NCI-H2081 (cell line): ENCODE results near the gene RAI14.
"Not testable (repeated sequence)": the region's sequence is repeated elsewhere in the genome, so short reads cannot be mapped to it uniquely, and the experiment has no call there.

ENCODE experiments used
- DNase-seq, 2 experiments: peaks; one replicate each; lab custom pipeline; 2025; lab: John Stamatoyannopoulos, UW

Gene RAI14

DNA sequence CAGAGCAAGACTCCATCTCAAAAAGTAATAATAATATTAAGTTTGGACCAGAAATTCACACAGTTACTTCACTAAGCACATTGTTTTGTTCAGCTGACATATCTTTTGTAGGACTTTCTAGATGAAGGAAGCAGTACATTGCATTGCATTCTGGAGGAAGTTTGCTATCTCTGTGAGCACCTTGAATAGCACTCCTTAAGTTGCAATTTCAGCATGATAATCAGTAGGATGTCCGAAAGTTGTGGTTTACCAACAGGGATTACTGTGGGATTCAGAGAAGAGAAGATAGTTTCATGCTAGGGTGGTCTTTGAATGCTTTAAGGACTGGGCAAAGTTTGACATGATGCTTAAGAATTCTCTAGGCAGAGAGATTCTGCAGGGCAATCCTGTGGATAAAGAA lies 164.5 kb downstream of the RAI14 start:
- no peak for DNase-seq

- DNase-seq, result no peak
These were observed 167.0 kb downstream of the RAI14 start for GRCh38 chr5:34822956-34823715.

GRCh38 chr5:34826347-34826746 lies 170.2 kb downstream of the RAI14 start:
- DNase-seq, result no peak

- DNase-seq, result no peak
These were observed 171.7 kb downstream of the RAI14 start for GRCh38 chr5:34827588-34828506.

DNA sequence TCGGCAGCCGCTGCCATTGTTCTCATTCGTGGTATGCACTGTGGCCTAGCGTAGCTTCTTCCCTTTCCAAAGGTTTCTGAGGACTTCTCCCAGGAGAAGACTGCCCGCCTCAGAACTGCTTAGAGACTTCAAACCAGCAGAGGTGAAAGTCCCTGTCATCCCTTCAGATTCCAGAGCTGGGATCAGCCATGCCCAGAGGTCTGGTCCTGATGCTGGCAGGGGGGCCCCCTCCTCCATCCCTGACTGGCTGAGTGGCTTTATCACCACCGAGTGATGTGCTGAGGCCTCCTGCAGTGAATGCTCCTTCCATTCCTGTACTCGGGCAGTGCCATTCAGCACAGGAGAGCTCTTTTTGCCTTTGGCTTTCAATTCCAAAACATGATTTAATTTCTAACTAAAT lies 174.7 kb downstream of the RAI14 start:
- DNase-seq, result not testable (repeated sequence)

GRCh38 chr5:34831303-34831702 lies 175.2 kb downstream of the RAI14 start:
- DNase-seq, result no peak

GRCh38 chr5:34832568-34832967 lies 176.4 kb downstream of the RAI14 start:
- DNase-seq, result no peak

DNA sequence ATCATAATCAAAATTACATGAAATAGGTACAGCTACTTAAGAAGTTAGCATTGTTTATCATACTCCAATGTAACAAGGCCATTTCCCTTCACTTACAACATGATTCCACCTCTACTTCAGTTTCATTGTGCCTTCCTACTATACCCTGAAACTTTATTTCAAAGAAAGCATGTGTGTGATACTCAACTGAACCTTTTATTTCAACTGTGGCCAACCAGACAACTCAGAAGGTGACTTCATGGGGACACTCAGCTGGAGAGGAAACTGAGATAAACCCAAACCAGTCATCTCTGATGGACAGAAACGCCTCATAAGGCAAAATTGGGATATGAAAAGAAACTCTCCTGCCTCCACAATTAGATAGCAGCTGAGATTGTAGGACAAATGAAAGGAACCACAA lies 177.0 kb downstream of the RAI14 start:
- no peak for DNase-seq

- DNase-seq, result no peak
These were observed 178.1 kb downstream of the RAI14 start for GRCh38 chr5:34833976-34834793.

DNA sequence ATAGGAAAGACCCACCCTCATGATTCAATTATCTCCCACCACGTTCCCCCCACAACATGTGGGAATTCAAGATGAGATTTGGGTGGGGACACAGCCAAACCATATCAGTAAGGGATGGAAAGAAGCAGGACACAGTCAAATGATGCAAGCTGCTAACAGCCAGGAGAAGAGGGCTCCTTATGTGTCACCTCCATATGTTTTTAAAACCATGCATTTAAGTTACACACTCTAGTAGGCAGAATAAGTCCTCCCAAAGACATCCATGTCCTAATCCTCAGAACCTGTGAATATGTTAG lies 178.6 kb downstream of the RAI14 start:
- DNase-seq, result no peak

DNA sequence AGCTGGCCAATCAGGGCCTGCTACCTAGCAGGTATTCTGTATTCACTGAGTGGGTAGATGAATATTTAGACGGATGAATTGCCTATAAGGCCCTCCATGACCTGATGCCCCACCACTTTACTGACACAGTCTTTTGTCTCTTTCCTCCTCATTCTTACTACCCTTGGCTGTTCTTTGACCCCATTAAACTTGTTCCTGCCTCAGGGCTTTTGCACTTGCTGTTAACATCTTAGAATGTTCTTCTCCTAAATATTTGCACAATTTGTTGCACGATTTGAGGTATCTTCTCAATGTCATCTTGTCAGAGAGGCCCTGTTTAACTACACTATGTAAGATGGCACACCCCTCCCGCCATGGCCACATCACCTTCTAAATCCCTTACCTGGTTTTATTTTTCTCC lies 179.5 kb downstream of the RAI14 start:
- DNase-seq, result no peak

- DNase-seq, result peak; percentile 99
These were observed 182.9 kb downstream of the RAI14 start, which contains the start of gene TTC23L for GRCh38 chr5:34838785-34839714. Gene TTC23L (plus strand): TSS chr5:34839164. CDS start chr5:34840672, 1,508 bp downstream.

DNA sequence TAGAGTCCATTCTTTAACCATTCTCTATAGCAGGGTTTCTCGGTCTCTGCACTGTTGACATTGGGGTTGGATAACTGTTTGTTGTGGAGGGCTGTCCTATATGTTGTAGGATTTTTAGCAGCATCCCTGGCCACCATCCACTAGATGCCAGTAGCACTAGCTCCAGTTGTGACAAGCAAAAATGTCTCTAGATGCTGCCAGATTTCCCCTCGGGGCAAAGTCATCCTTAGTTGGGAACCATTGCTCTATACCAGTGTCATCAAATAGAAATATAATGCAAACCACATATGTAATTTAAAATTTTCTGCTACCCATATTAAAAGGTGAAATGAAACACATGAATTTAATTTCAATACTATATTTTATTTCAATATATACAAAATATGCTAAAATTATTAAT lies 185.7 kb downstream of the RAI14 start:
- no peak for DNase-seq

DNA sequence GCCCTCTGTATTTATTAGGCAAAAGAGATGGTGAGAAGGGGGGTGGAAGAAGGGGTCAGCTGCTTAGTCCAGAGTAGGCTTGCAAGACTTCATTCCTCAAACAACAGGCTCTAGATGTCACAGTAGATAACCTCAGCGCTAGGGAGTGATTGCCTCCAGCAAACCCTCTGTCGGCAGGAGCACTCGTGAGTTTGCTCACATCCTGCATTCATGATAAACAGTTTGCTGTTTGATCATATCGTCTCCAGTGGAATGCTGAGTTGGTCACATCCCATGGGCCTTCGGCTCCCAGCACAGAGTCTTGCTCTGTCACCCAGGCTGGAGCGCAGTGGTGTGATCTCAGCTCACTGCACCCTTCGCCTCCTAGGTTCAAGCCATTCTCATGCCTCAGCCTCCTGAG lies 186.4 kb downstream of the RAI14 start:
- DNase-seq, result no peak

DNA sequence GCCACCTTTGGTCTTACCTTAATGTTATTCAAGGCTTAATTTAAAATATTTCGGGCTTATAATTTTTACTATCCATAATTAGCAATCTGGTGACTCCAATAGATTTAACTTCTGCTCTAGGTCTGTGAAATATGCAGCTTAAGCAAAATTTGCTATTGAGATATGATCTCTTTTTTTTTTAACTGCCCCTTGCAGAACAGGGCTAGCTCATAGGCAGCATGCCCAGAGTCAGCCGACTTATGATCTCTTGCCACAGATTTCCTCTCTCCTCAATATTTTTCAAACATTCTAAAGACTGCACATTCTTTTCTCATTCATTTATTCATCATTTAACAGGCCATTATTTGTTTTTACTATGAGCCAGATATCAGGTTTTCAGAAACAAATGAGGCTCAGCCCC lies 187.4 kb downstream of the RAI14 start:
- DNase-seq, result no peak

DNA sequence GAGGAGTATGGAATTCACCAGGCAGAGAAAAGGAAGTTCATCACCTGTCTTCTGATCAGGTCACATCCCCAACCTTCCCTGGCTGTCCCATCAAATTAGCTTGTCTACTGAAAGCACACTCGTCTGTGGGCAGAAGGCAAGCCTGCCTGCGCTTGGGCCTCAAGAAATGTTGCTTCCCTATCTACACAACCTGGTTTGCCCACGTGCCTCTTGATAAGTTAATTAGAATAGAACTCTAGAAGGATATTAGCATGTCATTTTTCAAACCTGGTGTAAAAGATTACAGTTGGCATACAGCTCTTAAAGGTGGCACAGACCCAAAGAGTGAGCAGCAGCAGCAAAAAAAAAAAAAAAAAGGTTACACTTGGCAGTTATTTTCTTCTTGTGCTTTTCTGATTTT lies 188.0 kb downstream of the RAI14 start:
- no peak for DNase-seq

DNA sequence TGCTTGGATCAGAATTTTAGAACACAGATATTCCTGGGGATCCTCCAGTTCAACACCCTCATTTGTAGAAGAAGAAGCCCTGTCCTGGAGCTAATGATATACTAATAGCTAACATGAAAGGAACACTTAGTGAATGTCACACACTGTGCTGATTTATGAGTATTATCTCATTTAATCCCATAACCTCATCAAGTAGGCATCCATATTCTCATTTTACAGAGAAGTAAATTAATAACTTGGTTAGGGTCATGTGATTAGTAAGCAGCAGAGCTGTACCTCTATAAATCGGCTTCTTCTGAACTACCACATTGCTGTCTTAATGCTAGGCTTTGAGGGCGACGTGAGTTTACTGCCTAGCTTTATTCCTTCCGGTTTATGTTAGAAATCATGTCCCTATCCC lies 188.9 kb downstream of the RAI14 start:
- no peak for DNase-seq

DNA sequence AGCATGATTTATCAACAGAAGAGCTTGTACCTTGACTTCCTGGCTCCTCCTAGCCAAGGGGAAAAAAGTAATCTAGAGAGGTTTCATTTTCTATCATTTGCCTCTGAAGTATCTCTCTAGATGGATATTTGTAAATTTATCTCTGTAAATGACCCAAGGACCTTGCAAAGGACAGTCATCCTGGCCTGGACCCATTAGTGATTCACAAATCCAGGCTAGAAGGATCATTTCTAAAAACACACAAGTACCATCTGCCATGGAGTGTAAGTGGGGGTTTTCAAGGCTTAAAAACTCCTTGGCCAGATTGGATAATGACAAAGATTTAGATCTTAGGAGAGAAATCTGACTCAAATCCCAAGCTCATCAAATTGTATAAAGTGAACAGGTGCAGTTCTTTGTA lies 190.9 kb downstream of the RAI14 start:
- DNase-seq, result no peak

DNA sequence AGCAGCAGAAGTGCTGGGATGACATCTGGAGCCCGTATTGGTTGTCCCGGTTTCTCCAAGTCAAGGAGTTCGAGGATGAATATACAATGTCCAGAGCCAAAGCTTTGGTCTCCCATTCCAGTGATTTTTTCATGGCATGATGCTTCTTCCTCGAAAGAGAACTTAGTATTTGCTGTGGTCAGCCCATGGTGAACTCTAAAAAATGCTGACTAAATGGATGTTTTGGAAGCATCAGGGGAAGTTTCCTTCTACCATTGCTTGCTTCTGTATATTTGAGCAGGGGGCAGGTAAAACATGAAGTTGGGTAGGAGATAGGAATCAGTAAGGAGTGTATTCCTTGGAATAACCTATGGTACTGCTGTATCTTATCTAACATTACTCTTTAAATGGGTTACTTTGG lies 191.4 kb downstream of the RAI14 start:
- no peak for DNase-seq

DNA sequence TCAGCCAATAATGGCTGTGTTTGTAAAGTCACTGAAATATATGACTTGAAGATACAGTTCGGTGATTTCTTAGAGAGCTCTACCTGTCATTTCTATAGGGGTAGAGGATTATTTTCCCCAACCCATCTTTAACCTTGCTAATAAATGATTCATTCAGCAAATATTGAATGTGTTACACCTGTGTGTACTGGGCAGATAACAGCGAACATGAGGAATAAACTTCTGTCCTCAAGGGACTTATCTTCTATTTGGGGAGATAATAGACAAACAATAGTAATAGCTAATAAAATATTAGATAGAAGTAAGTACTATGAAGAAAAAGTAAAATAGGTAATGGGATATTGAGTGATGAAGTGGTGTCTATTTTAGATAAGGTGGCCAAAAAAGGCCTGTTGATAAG lies 192.1 kb downstream of the RAI14 start:
- no peak for DNase-seq

- no peak for DNase-seq
These were observed 193.1 kb downstream of the RAI14 start for GRCh38 chr5:34849253-34849652.
